Neural cell (in vitro differentiated cells): ENCODE measurements around the gene TEF. TPM values are rescaled to one million over a fixed set of nuclear protein-coding genes. Genes with fewer than 3 reads are reported as not detected.

Experiments
- H2AFZ ChIP-seq: fragments of 200-600, 300-800 bp; sonication (generic), shearing (Covaris generic); 2 replicates; pipeline ENCODE4 v1.6.0; 2014; ENCODE audit warnings: low read depth, mild to moderate bottlenecking, antibody characterized with exemption, low read length, moderate library complexity
- H3F3A ChIP-seq: fragments of 200-600 bp; shearing (Covaris generic); 2 replicates; pipeline ENCODE4 v1.6.1; 2016; ENCODE audit warnings: mild to moderate bottlenecking, moderate library complexity, mixed read lengths, antibody characterized with exemption, low read length; ENCODE audit not compliant: insufficient read depth, poor library complexity, severe bottlenecking
- H3K27ac ChIP-seq: fragments of 200-600, 300-800 bp; sonication (generic), shearing (Covaris generic); 2 replicates; pipeline ENCODE4 v1.5.1; 2014; ENCODE audit warnings: mild to moderate bottlenecking, low read length, moderate library complexity
- H3K27me3 ChIP-seq: fragments of 300-800, 200-600 bp; sonication (generic), shearing (Covaris generic); 2 replicates; pipeline ENCODE4 v1.6.0; 2014; ENCODE audit warnings: mild to moderate bottlenecking, low read depth, low read length, moderate library complexity; ENCODE audit not compliant: insufficient read depth
- H3K36me3 ChIP-seq: fragments of 300-800, 200-600 bp; sonication (generic), shearing (Covaris generic); 2 replicates; pipeline ENCODE4 v1.5.1; 2014; ENCODE audit warnings: mild to moderate bottlenecking, antibody characterized with exemption, low read length, moderate library complexity; ENCODE audit not compliant: insufficient read depth
- H3K4me2 ChIP-seq: fragments of 300-800, 200-600 bp; sonication (generic), shearing (Covaris generic); 2 replicates; pipeline ENCODE4 v1.6.0; 2014; ENCODE audit warnings: mild to moderate bottlenecking, low read length
- H3K4me3 ChIP-seq: fragments of 300-800, 200-600 bp; sonication (generic), shearing (Covaris generic); 2 replicates; pipeline ENCODE4 v1.5.1; 2014; ENCODE audit warnings: mild to moderate bottlenecking, low read length, moderate library complexity
- H3K79me2 ChIP-seq: fragments of 200-600 bp; shearing (Covaris generic); replicated peaks from 2 replicates; pipeline ENCODE4 v1.6.0; 2014; ENCODE audit warnings: mild to moderate bottlenecking, low read length, moderate library complexity; ENCODE audit not compliant: insufficient read depth
- H3K9ac ChIP-seq: fragments of 300-800, 200-600 bp; sonication (generic), shearing (Covaris generic); 2 replicates; pipeline ENCODE4 v1.6.1; 2016; ENCODE audit warnings: mild to moderate bottlenecking, low read length, mixed read lengths
- H3K9me2 ChIP-seq: fragments of 200-600 bp; shearing (Covaris generic); 2 replicates; pipeline ENCODE4 v1.6.1; 2016; ENCODE audit warnings: mild to moderate bottlenecking, low read length, mixed read lengths; ENCODE audit not compliant: insufficient read depth
- H3K9me3 ChIP-seq: fragments of 200-600, 300-800 bp; sonication (generic), shearing (Covaris generic); 2 replicates; pipeline ENCODE4 v1.6.1; 2016; ENCODE audit warnings: mild to moderate bottlenecking, mixed run types, low read length, moderate library complexity, mixed read lengths
- H4K20me1 ChIP-seq: fragments of 200-600 bp; shearing (Covaris generic); 2 replicates; pipeline ENCODE4 v1.6.1; 2016; ENCODE audit warnings: mild to moderate bottlenecking, mixed run types; ENCODE audit not compliant: insufficient read depth
- EP300 ChIP-seq: fragments of 450-650 bp; conservative IDR thresholded peaks from 2 replicates; pipeline ENCODE4 v1.6.1; 2014; ENCODE audit warnings: antibody characterized with exemption, mild to moderate bottlenecking, moderate library complexity; ENCODE audit not compliant: poor library complexity, severe bottlenecking
- EZH2 ChIP-seq: fragments of 200-600, 300-800 bp; shearing (Covaris generic), sonication (generic); IDR thresholded peaks from 2 replicates; pipeline ENCODE4 v1.6.1; 2014; ENCODE audit warnings: antibody characterized with exemption, low read length, borderline replicate concordance, mild to moderate bottlenecking; ENCODE audit not compliant: insufficient read depth, poor library complexity, severe bottlenecking
- MXI1 ChIP-seq: fragments of 450-650 bp; conservative IDR thresholded peaks from 2 replicates; pipeline ENCODE4 v1.6.1; 2014; ENCODE audit warnings: antibody characterized with exemption, mild to moderate bottlenecking; ENCODE audit not compliant: poor library complexity, severe bottlenecking
- POLR2AphosphoS5 ChIP-seq: IDR thresholded peaks from 2 replicates; pipeline ENCODE4 v1.6.1; 2012
- RAD21 ChIP-seq: fragments of 450-650 bp; conservative IDR thresholded peaks from 2 replicates; pipeline ENCODE4 v1.6.1; 2014; ENCODE audit warnings: antibody characterized with exemption, mild to moderate bottlenecking, moderate library complexity
- TAF1 ChIP-seq: IDR thresholded peaks from 2 replicates; pipeline ENCODE4 v1.6.1; 2012; ENCODE audit warnings: low read depth
- polyA minus RNA-seq: library from RNA; depleted of rRNA, polyadenylated mRNA; stranded (reverse); fragments of >200 nt; gene quantifications from 2 replicates; pipeline ENCODE4 v1.2.3, GENCODE V29; 2014
- polyA plus RNA-seq: library from polyadenylated mRNA; depleted of rRNA; stranded (reverse); fragments of >200 nt; gene quantifications from 2 replicates; pipeline ENCODE4 v1.2.3, GENCODE V29; 2014
- TF ChIP-seq, protein P1 (sequence below): fragments of 450-650 bp; IDR thresholded peaks from 2 replicates; pipeline ENCODE4 v1.5.1; 2014; ENCODE audit warnings: antibody characterized with exemption, mild to moderate bottlenecking, moderate library complexity; ENCODE audit not compliant: poor library complexity, severe bottlenecking
- TF ChIP-seq, protein P2 (sequence below): IDR thresholded peaks from 2 replicates; pipeline ENCODE4 v1.6.1; 2012; ENCODE audit warnings: borderline replicate concordance

The TEF gene, protein sequence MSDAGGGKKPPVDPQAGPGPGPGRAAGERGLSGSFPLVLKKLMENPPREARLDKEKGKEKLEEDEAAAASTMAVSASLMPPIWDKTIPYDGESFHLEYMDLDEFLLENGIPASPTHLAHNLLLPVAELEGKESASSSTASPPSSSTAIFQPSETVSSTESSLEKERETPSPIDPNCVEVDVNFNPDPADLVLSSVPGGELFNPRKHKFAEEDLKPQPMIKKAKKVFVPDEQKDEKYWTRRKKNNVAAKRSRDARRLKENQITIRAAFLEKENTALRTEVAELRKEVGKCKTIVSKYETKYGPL
- 4.1 and 4.9 TPM in 2 replicates for polyA plus RNA-seq
- polyA minus RNA-seq, result 7.1 TPM in 2 replicates

GRCh38 chr22:41381329-41382097 lies at the start of gene TEF:
Gene TEF (plus strand): TSS chr22:41381942. CDS start chr22:41382045, 103 bp downstream.
- Histone ChIP-seq H3K27me3 (no peaks in the 10 kb centered on the region), H3K79me2 (peaks cover 3% of the 10 kb centered on the region), H3K27ac (peak within 1 kb of the TSS; percentile 85), H3K4me3 (peak within 1 kb of the TSS; percentile 82), H3K9me3 (no peaks in the 10 kb centered on the region), H3K9me2 (no peaks in the 10 kb centered on the region), H3K36me3 (no peaks in the 10 kb centered on the region), H2AFZ (peak within 1 kb of the TSS; percentile 83), H4K20me1 (no peaks in the 10 kb centered on the region), H3F3A (no peaks in the 10 kb centered on the region), H3K4me2 (peak within 1 kb of the TSS; percentile 73), H3K9ac (peak within 1 kb of the TSS; percentile 77)
- TF ChIP-seq, protein P1, sequence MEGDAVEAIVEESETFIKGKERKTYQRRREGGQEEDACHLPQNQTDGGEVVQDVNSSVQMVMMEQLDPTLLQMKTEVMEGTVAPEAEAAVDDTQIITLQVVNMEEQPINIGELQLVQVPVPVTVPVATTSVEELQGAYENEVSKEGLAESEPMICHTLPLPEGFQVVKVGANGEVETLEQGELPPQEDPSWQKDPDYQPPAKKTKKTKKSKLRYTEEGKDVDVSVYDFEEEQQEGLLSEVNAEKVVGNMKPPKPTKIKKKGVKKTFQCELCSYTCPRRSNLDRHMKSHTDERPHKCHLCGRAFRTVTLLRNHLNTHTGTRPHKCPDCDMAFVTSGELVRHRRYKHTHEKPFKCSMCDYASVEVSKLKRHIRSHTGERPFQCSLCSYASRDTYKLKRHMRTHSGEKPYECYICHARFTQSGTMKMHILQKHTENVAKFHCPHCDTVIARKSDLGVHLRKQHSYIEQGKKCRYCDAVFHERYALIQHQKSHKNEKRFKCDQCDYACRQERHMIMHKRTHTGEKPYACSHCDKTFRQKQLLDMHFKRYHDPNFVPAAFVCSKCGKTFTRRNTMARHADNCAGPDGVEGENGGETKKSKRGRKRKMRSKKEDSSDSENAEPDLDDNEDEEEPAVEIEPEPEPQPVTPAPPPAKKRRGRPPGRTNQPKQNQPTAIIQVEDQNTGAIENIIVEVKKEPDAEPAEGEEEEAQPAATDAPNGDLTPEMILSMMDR, result no peak
- TF ChIP-seq EZH2 (no peak), MXI1 (peak; percentile 77), POLR2AphosphoS5 (peak; percentile 66), EP300 (peak; percentile 49), RAD21 (no peak)
- TF ChIP-seq, protein P2, sequence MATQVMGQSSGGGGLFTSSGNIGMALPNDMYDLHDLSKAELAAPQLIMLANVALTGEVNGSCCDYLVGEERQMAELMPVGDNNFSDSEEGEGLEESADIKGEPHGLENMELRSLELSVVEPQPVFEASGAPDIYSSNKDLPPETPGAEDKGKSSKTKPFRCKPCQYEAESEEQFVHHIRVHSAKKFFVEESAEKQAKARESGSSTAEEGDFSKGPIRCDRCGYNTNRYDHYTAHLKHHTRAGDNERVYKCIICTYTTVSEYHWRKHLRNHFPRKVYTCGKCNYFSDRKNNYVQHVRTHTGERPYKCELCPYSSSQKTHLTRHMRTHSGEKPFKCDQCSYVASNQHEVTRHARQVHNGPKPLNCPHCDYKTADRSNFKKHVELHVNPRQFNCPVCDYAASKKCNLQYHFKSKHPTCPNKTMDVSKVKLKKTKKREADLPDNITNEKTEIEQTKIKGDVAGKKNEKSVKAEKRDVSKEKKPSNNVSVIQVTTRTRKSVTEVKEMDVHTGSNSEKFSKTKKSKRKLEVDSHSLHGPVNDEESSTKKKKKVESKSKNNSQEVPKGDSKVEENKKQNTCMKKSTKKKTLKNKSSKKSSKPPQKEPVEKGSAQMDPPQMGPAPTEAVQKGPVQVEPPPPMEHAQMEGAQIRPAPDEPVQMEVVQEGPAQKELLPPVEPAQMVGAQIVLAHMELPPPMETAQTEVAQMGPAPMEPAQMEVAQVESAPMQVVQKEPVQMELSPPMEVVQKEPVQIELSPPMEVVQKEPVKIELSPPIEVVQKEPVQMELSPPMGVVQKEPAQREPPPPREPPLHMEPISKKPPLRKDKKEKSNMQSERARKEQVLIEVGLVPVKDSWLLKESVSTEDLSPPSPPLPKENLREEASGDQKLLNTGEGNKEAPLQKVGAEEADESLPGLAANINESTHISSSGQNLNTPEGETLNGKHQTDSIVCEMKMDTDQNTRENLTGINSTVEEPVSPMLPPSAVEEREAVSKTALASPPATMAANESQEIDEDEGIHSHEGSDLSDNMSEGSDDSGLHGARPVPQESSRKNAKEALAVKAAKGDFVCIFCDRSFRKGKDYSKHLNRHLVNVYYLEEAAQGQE, result no peak

GRCh38 chr22:41332217-41332939 lies 49.4 kb upstream of the TEF start:
- H4K20me1 ChIP-seq, result no peaks in the 10 kb centered on the region
- no peak overlapping the region for H3K27ac ChIP-seq
- no peaks in the 10 kb centered on the region for H3K79me2 ChIP-seq
- no peak overlapping the region for H3K4me3 ChIP-seq
- H3K9me2 ChIP-seq, result no peaks in the 10 kb centered on the region
- no peaks in the 10 kb centered on the region for H3K27me3 ChIP-seq
- no peak overlapping the region for H3K9ac ChIP-seq
- TF ChIP-seq, protein P1, result no peak
- TF ChIP-seq RAD21, result no peak
- TF ChIP-seq EZH2, result no peak
- TF ChIP-seq, protein P2, result no peak
- no peak for TF ChIP-seq TAF1
- no peaks in the 10 kb centered on the region for H3K9me3 ChIP-seq
- H2AFZ ChIP-seq, result no peak overlapping the region
- no peak overlapping the region for H3K4me2 ChIP-seq
- no peaks in the 10 kb centered on the region for H3F3A ChIP-seq
- peaks cover 7% of the 10 kb centered on the region for H3K36me3 ChIP-seq
